ENCODE measurements around the gene FAT4.

The FAT4 gene

GRCh38 chr4:125319311-125319710, 4.6 kb downstream of the FAT4 start:
- DNase-seq, result no peak

GRCh38 chr4:125321709-125322365, 7.1 kb downstream of the FAT4 start:
- peak; percentile 73 for DNase-seq

GRCh38 chr4:125322366-125322730, 7.6 kb downstream of the FAT4 start:
- peak; percentile 63 for DNase-seq

GRCh38 chr4:125323654-125324053, 8.9 kb downstream of the FAT4 start:
- peak; percentile 66 for DNase-seq

- DNase-seq, result no peak
These were observed 11.0 kb downstream of the FAT4 start for GRCh38 chr4:125325733-125326132.

- DNase-seq, result no peak
These were observed 16.4 kb downstream of the FAT4 start for GRCh38 chr4:125331116-125331515.

GRCh38 chr4:125334926-125335325, 20.2 kb downstream of the FAT4 start:
- DNase-seq, result no peak

GRCh38 chr4:125338814-125339213, 24.1 kb downstream of the FAT4 start:
- no peak for DNase-seq

GRCh38 chr4:125344198-125344597, 29.4 kb downstream of the FAT4 start:
- no peak for DNase-seq

- DNase-seq, result no peak
These were observed 31.9 kb downstream of the FAT4 start for GRCh38 chr4:125346616-125347015.

GRCh38 chr4:125350470-125351135, 35.8 kb downstream of the FAT4 start:
- DNase-seq, result no peak

- no peak for DNase-seq
These were observed 37.8 kb downstream of the FAT4 start for GRCh38 chr4:125352521-125352920.

- no peak for DNase-seq
These were observed 38.4 kb downstream of the FAT4 start for GRCh38 chr4:125353131-125353530.

GRCh38 chr4:125355791-125356190, 41.0 kb downstream of the FAT4 start:
- no peak for DNase-seq

GRCh38 chr4:125357675-125358074, 42.9 kb downstream of the FAT4 start:
- no peak for DNase-seq

- no peak for DNase-seq
These were observed 43.7 kb downstream of the FAT4 start for GRCh38 chr4:125358453-125358852.

- no peak for DNase-seq
These were observed 44.6 kb downstream of the FAT4 start for GRCh38 chr4:125359363-125359762.

GRCh38 chr4:125359960-125360634, 45.3 kb downstream of the FAT4 start:
- DNase-seq, result no peak

- DNase-seq, result no peak
These were observed 46.0 kb downstream of the FAT4 start for GRCh38 chr4:125360727-125361126.
